ENCODE data around the gene CDYL. TPM values are rescaled to one million over a fixed set of nuclear protein-coding genes. Genes with fewer than 3 reads are reported as not detected.

Gene CDYL
- total RNA-seq, 1 donor from 2014 or later = 12.2 TPM

GRCh38 chr6:4777394-4777935 lies 1.3 kb downstream of the CDYL start:
- no peak for TF ChIP-seq CTCF (conservative IDR thresholded peaks at IDR 0.05; ENCODE audit: low read depth, low read length)
- H3K4me3 ChIP-seq (ENCODE audit: low read depth, low read length) = peak overlapping the region; percentile 52
- DNase-seq (ENCODE audit: low read depth) = no peak

DNA sequence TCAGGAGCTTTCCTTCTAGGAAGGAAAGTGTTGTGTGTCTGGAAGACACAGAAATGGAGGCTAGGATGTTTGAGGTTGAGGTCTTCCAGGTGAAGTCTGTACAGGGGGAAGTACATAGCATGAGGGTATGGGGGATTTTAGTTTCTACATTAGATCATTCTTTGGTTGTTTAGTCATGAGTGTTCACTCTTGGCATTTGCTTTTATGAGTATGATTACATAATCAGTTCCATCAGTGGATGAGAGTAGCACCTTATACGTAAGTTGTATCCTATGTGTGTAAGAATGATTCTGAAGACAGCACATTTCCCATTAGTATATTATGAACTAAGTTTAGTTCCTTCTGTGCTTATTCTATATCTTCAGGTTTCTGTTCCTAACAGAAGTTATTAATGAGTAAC lies 1.9 kb downstream of the CDYL start:
- DNase-seq (ENCODE audit: low read depth) = no peak
- no peak for TF ChIP-seq CTCF (conservative IDR thresholded peaks at IDR 0.05; ENCODE audit: low read depth, low read length)
- peak overlapping the region; percentile 52 for H3K4me3 ChIP-seq (ENCODE audit: low read depth, low read length)

DNA sequence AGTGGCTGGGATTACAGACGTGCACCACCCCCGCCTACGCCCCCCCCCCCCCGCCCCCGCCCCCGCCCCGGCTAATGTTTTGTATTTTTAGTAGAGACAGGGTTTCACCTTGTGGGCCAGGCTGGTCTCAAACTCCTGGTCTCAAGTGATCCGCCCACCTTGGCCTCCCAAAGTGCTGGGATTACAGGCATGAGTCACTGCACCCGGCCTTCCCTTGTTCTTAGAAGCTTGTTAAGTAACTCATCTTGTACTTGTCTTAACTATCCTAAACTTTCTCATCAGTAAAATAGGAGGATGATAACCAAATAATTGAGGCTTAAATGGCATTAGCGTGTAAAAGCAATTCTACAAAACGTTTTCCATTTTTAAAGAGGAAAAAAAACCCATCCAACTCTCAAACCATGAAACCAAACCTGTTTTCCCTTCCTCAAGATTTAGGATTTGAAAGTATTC lies 4.2 kb downstream of the CDYL start:
- no peak for DNase-seq (ENCODE audit: low read depth)
- no peak for TF ChIP-seq CTCF (conservative IDR thresholded peaks at IDR 0.05; ENCODE audit: low read depth, low read length)
- H3K4me3 ChIP-seq (ENCODE audit: low read depth, low read length) = no peak overlapping the region

DNA sequence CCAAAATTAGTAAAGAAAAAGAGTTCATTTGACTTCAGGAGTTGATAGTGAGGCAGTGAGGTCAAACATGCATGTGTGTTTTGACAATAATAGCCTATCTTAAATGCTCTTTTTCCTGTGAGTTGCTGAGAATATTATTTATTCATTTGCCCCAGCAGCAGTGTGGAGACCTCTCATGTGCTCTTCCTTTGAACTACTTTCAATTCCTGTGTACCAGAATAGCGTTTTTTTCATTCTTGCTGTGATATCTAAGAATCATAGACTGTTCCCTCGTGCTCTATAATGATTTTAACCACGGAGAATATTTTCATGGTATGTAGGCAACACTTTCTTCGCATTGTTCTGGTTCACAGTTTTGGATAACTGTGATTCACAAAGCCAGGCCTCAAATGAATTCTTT lies 5.2 kb downstream of the CDYL start:
- no peak for TF ChIP-seq CTCF (conservative IDR thresholded peaks at IDR 0.05; ENCODE audit: low read depth, low read length)
- no peak for DNase-seq (ENCODE audit: low read depth)
- H3K4me3 ChIP-seq (ENCODE audit: low read depth, low read length) = no peak overlapping the region

DNA sequence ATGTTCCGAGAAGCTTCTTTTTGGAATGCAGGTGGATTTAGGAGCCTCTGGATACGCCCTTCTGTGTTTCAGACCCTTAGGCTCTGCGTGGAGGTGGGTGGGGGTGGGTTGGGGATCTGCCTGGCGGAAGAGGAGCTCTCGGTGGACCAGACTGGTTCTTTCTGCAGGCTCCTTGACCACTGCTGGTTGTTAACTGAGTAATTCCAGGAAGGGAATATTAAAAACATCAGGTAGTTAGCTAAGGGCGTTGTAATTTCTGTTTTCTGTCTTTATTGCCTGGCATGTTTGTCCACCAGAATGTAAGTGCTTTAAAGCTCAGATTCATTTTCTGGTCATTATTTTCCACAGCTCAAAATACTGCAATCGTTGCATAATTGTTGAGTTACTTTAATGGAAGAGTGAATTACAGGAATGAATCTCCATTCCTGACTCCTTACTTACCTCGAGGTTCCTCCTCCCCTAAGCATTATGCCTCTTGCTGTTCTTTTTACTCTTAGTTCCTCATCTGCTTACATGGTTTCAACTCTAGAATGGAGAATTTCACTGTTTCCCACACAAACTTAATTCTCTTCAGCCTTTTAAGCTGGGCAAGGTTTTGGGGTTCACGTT lies 5.9 kb downstream of the CDYL start:
- H3K4me3 ChIP-seq (ENCODE audit: low read depth, low read length) = no peak overlapping the region
- TF ChIP-seq CTCF (conservative IDR thresholded peaks at IDR 0.05; ENCODE audit: low read depth, low read length) = no peak
- peak; percentile 61 for DNase-seq (ENCODE audit: low read depth)

- DNase-seq (ENCODE audit: low read depth) = no peak
- no peak overlapping the region for H3K4me3 ChIP-seq (ENCODE audit: low read depth, low read length)
- TF ChIP-seq CTCF (conservative IDR thresholded peaks at IDR 0.05; ENCODE audit: low read depth, low read length) = no peak
These were observed 10.8 kb downstream of the CDYL start for GRCh38 chr6:4786996-4787395.

DNA sequence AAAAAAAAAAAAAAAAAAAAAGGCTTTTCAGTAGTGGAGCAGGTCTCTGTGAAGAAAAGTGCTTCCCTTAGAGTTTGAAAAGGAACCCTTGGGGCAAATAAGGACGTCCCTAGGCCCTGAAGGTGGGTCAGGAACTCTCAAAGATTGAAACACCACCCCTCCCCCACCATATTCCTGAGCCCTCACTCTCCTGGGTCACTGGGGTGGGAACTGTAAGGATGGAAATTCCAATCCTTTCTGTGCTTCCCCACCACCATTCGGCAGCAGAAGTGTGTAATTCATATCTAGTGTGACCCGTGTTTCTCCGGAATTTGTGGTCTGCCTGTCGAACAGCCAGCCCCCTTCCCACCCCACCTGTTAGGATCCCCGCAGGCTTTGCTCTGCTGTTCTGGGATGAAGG lies 12.3 kb downstream of the CDYL start:
- no peak overlapping the region for H3K4me3 ChIP-seq (ENCODE audit: low read depth, low read length)
- DNase-seq (ENCODE audit: low read depth) = no peak
- TF ChIP-seq CTCF (conservative IDR thresholded peaks at IDR 0.05; ENCODE audit: low read depth, low read length) = no peak

All from epithelial cell of proximal tubule (primary cell).